Mucosa of descending colon (tissue), 3 donors: ENCODE data around the gene RPRD1B. TPM values are rescaled to one million over a fixed set of nuclear protein-coding genes. Genes with fewer than 3 reads are reported as not detected.

Experiments used
- ATAC-seq: fragments of 200-7000 bp; cut with Tn5 transposase; one replicate; pipeline ENCODE4 v1.9.1; 2020; ENCODE audit warnings: mild to moderate bottlenecking, moderate library complexity
- DNase-seq, 3 donors: peaks; one replicate each; pipeline ENCODE4 v3.0.0-alpha.2; 2020
- H3K36me3 ChIP-seq: fragments of 200-600 bp; one replicate; pipeline ENCODE4 v1.8.0; 2021; ENCODE audit warnings: low read depth, mild to moderate bottlenecking
- H3K4me1 ChIP-seq: fragments of 200-600 bp; one replicate; pipeline ENCODE4 v1.8.0; 2021; ENCODE audit warnings: low read depth, mild to moderate bottlenecking
- H3K4me3 ChIP-seq: fragments of 200-600 bp; one replicate; pipeline ENCODE4 v1.8.0; 2021; ENCODE audit warnings: mild to moderate bottlenecking
- H3K9me3 ChIP-seq: fragments of 200-600 bp; one replicate; pipeline ENCODE4 v1.8.0; 2021; ENCODE audit warnings: mild to moderate bottlenecking
- intact Hi-C, 2 donors: fragments of 100-400 bp; cut with DNase I in 1 of 2; cut with micrococcal nuclease in 1 of 2; formaldehyde crosslinking; loops; one replicate each; pipeline versions ENCODE4 v1.11.0 to v1.11.1; 2022; cut with DNase I, micrococcal nuclease
- total RNA-seq, 3 donors: library from RNA; stranded (reverse); fragmentation: NEBNext Ultra II Directional in 2 of 3; extraction: Animal tissue kit (Norgen Biotek cat#: 25700) in 2 of 3; gene quantifications; one replicate each; pipeline versions ENCODE4 v1.2.1 to v1.2.4, GENCODE V29; 2021 to 2023
- TF ChIP-seq, protein P1 (sequence below): fragments of 200-600 bp; IDR thresholded peaks from one replicate; pipeline ENCODE4 v1.8.0; 2022; ENCODE audit warnings: antibody characterized with exemption, mild to moderate bottlenecking
- donor health status: DM: no; HTN: no; CAD: no; lungs with moderate emphysema.
- donor health status: DM: no; HTN: no; CAD: no.
- donor health status: DM: no; HTN: yes; CAD: no.

RPRD1B gene
- total RNA-seq, 3 donors from 2014 or later, result 28.2 to 36.3 (median 32.9) TPM

DNA sequence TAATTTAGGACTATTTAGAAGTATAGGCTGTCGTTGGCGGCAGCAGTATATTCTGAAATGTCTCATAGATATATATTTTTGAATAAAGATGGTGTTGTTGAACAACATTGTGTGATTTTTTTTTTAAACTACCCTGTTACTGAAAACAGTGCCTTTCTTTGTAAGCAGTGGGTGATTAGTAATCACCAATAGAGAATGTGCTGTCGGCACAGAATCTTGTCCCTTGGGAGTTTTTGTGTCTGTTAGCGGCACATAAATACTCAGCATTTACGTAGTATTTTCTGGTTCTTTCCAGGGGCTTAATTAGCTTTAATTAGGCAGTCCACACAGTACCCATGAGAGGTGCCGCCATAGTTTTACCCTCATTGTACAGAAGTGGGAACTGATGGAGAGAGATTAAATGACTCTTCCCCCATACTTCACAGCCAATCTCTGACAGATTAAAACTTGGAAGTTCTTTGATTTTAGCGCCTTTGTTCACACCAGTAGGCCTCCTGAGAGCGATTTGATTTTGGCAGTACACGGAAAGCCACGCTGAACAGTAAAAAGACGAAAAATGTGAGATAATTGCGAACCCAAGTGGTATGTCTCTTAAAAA lies 58.8 kb downstream of the RPRD1B start:
- Histone ChIP-seq H3K4me1 (no peaks in the 10 kb centered on the region), H3K4me3 (no peak overlapping the region), H3K9me3 (no peaks in the 10 kb centered on the region), H3K36me3 (no peaks in the 10 kb centered on the region)
- intact Hi-C loops, result no loop called here
- DNase-seq (no peak), ATAC-seq (no peak)
- TF ChIP-seq, protein P1, sequence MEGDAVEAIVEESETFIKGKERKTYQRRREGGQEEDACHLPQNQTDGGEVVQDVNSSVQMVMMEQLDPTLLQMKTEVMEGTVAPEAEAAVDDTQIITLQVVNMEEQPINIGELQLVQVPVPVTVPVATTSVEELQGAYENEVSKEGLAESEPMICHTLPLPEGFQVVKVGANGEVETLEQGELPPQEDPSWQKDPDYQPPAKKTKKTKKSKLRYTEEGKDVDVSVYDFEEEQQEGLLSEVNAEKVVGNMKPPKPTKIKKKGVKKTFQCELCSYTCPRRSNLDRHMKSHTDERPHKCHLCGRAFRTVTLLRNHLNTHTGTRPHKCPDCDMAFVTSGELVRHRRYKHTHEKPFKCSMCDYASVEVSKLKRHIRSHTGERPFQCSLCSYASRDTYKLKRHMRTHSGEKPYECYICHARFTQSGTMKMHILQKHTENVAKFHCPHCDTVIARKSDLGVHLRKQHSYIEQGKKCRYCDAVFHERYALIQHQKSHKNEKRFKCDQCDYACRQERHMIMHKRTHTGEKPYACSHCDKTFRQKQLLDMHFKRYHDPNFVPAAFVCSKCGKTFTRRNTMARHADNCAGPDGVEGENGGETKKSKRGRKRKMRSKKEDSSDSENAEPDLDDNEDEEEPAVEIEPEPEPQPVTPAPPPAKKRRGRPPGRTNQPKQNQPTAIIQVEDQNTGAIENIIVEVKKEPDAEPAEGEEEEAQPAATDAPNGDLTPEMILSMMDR, result no peak

DNA sequence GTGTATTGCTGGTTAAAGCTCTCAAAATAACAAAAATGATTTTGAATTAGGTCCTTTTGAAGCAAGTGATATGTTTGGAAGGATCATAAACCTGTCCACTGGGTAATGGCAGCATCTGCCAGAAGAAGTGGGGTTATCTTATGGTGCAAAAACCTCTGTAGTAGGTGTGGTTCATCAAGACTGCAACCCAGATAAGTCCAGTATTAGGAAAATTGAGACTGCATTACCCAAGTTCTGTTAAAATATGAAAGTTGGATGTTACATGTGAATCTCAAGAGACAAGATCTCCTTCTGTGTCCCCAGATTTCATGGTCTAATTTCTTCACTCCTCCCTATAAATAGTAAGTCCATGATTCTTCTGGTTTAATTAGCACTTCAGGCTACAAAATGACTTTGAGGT lies 59.4 kb downstream of the RPRD1B start:
- Histone ChIP-seq H3K9me3 (no peaks in the 10 kb centered on the region), H3K4me1 (no peaks in the 10 kb centered on the region), H3K36me3 (no peaks in the 10 kb centered on the region), H3K4me3 (no peak overlapping the region)
- intact Hi-C loops, result no loop called here
- TF ChIP-seq, protein P1, result no peak
- no peak for ATAC-seq
- no peak for DNase-seq

DNA sequence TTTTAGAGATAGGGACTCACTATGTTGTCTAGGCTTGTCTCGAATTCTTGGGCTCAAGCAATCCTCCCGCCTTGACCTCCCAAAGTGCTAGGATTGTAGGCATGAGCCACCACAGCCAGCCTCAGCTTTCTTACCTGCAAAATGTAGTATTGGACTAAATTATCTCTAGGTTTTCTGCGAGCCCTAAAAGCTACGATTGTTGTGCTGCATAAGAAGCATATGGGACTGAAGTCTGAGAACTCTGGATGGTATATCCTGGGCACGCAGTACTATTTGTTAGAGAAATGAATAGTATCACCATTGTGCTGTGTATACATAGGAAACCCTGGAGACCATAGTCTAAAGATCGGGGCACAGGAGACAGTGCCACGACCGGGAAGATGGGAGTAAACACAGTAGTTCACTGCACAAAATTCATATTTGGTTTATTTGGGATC lies 60.1 kb downstream of the RPRD1B start:
- intact Hi-C loops, result no loop called here

DNA sequence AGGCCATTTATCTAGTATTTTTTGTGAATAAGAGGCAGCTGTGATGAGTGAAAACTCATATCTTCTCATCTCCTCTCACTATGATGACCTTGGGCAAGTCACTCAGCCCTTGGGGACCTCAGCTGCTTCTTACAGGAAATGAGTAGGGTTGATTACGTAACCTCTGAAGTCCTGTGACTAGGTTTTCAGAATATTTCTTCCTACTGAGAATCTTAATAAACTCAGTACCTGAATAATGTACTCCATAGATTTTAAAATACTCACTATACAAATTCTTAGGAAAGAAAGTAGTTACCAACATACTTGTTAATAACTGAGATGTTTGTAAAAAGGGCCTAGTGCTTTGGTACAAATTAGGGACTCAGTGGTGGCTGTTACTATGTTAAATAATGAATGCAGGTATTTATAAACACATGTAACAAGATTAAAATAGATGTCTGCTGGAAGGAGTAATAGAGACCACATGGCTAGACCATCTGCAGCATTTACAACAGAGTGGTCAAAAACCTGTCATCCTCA lies 60.9 kb downstream of the RPRD1B start:
- DNase-seq (peak in 1 of 3 donors; percentile 31), ATAC-seq (peak; percentile 73)
- Histone ChIP-seq H3K36me3 (no peaks in the 10 kb centered on the region), H3K9me3 (no peaks in the 10 kb centered on the region), H3K4me1 (no peaks in the 10 kb centered on the region), H3K4me3 (no peak overlapping the region)
- intact Hi-C loops, result no loop called here
- TF ChIP-seq, protein P1, result no peak

More for the DNA sequence above, 60.1 kb downstream of the RPRD1B start:
- no peaks in the 10 kb centered on the region for H3K36me3 ChIP-seq
- no peak for ATAC-seq
- no peak for DNase-seq
- H3K4me1 ChIP-seq, result no peaks in the 10 kb centered on the region
- no peaks in the 10 kb centered on the region for H3K9me3 ChIP-seq
- TF ChIP-seq, protein P1, result no peak
- no peak overlapping the region for H3K4me3 ChIP-seq

DNA sequence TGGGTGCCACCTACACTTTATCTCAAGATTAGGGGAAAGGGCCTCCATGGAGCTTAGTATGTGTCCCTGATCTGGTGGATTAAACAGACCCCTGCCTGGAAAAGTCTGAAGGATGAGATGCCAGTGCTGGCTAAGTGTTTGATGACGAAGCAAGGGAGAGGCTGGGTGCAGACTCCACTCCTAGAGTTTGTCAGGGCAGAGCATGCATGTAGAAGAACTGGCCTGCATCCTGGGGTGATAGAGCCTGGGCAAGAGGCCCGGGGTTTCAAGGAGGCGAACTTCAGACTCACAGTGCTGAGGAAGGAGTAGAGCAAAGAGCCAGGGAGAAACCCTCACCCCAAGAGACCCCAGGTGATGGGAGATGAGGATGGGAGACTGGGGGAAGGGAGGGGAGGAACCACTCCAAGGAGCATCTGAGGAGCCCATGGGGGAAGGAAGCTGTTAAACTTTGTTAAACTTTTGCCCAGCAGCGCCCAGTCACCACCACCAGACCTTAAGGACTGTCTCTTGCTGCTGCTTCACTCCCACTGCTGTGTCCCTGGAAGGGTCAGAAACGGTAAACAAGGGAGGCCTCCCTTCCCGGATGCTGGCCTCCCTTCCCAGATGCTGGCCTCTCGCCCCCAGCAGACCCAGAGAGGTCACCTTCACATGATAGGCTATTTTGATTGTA lies 61.6 kb downstream of the RPRD1B start:
- no peak for DNase-seq
- TF ChIP-seq, protein P1, result no peak
- Histone ChIP-seq H3K36me3 (no peaks in the 10 kb centered on the region), H3K9me3 (no peaks in the 10 kb centered on the region), H3K4me3 (no peak overlapping the region), H3K4me1 (no peaks in the 10 kb centered on the region)
- peak; percentile 41 for ATAC-seq
- intact Hi-C loops, result no loop called here
